Smooth muscle cell (in vitro differentiated cells): ENCODE measurements around the gene MAP4K4. TPM values are rescaled to one million over a fixed set of nuclear protein-coding genes. Genes with fewer than 3 reads are reported as not detected.

Source experiments
- DNase-seq: peaks from one replicate; lab custom pipeline; 2025; ENCODE audit not compliant: unreplicated experiment; lab: John Stamatoyannopoulos, UW
- H2AFZ ChIP-seq: fragments of 200-600 bp; sonication (generic); 2 replicates; pipeline ENCODE4 v1.6.0; 2016; ENCODE audit warnings: antibody characterized with exemption, low read depth, mild to moderate bottlenecking
- H3F3A ChIP-seq: fragments of 200-600 bp; sonication (generic); 2 replicates; pipeline ENCODE4 v1.6.0; 2017; ENCODE audit warnings: antibody characterized with exemption, low read depth
- H3K27ac ChIP-seq: fragments of 200-600 bp; sonication (generic); 2 replicates; pipeline ENCODE4 v1.5.1; 2016; ENCODE audit warnings: low read depth, mild to moderate bottlenecking
- H3K27me3 ChIP-seq: fragments of 200-600 bp; sonication (generic); 2 replicates; pipeline ENCODE4 v1.6.1; 2016; ENCODE audit warnings: low read depth, mild to moderate bottlenecking
- H3K36me3 ChIP-seq: fragments of 200-600 bp; sonication (generic); 2 replicates; pipeline ENCODE4 v1.5.1; 2016; ENCODE audit warnings: low read depth
- H3K4me1 ChIP-seq: fragments of 200-600 bp; sonication (generic); 2 replicates; pipeline ENCODE4 v1.5.1; 2016; ENCODE audit warnings: low read depth
- H3K4me2 ChIP-seq: fragments of 200-600 bp; sonication (generic); 2 replicates; pipeline ENCODE4 v1.6.0; 2016; ENCODE audit warnings: mild to moderate bottlenecking
- H3K4me3 ChIP-seq: fragments of 200-600 bp; sonication (generic); 2 replicates; pipeline ENCODE4 v1.5.1; 2016; ENCODE audit warnings: mild to moderate bottlenecking
- H3K79me2 ChIP-seq: fragments of 200-600 bp; sonication (generic); 2 replicates; pipeline ENCODE4 v1.6.0; 2016; ENCODE audit warnings: low read depth, mild to moderate bottlenecking
- H3K9ac ChIP-seq: fragments of 200-600 bp; sonication (generic); 2 replicates; pipeline ENCODE4 v1.6.0; 2016; ENCODE audit warnings: low read depth
- H3K9me3 ChIP-seq: fragments of 200-600 bp; sonication (generic); replicated peaks from 2 replicates; pipeline ENCODE4 v1.5.1; 2016; ENCODE audit warnings: low read depth
- H4K20me1 ChIP-seq: fragments of 200-600 bp; sonication (generic); 2 replicates; pipeline ENCODE4 v1.6.0; 2016; ENCODE audit warnings: low read depth
- CTCF ChIP-seq: fragments of 200-600 bp; sonication (generic); IDR thresholded peaks from 2 replicates; pipeline ENCODE4 v1.5.1; 2017; ENCODE audit warnings: borderline replicate concordance, mild to moderate bottlenecking, antibody characterized with exemption; ENCODE audit not compliant: insufficient read depth, poor library complexity, severe bottlenecking
- WGBS: methylation state at CpG from one replicate; pipeline ENCODE4 v1.1.7; 2016; ENCODE audit warnings: low lambda C conversion rate; 5-methylcytosine and 5-hydroxymethylcytosine counted together
- polyA plus RNA-seq: library from polyadenylated mRNA; unstranded; fragments of >200 nt; fragmentation: Nextera tagmentation; extraction: Ambion mirVana; gene quantifications from 2 replicates; pipeline ENCODE4 v1.2.1, GENCODE V29; 2016
- total RNA-seq: library from RNA; depleted of rRNA; stranded (reverse); fragments of >200 nt; gene quantifications from 2 replicates; pipeline ENCODE4 v1.2.3, GENCODE V29; 2014

Gene MAP4K4
- total and polyA plus RNA-seq, 2 experiments from 2014 or later = 68.9 to 107 TPM

GRCh38 chr2:101657787-101658186 lies 39.7 kb upstream of the MAP4K4 start:
- TF ChIP-seq CTCF = no peak
- no peak overlapping the region for H2AFZ ChIP-seq

GRCh38 chr2:101658387-101658786 lies 39.1 kb upstream of the MAP4K4 start:
- no peak for TF ChIP-seq CTCF
- no peak overlapping the region for H3K27ac ChIP-seq
- DNase-seq = no peak
- no peaks in the 10 kb centered on the region for H3F3A ChIP-seq
- no peaks in the 10 kb centered on the region for H3K4me1 ChIP-seq
- no peak overlapping the region for H2AFZ ChIP-seq
- no peaks in the 10 kb centered on the region for H4K20me1 ChIP-seq
- no peaks in the 10 kb centered on the region for H3K9me3 ChIP-seq
- H3K79me2 ChIP-seq = no peaks in the 10 kb centered on the region
- no peaks in the 10 kb centered on the region for H3K27me3 ChIP-seq
- H3K4me3 ChIP-seq = no peak overlapping the region
- H3K36me3 ChIP-seq = no peaks in the 10 kb centered on the region
- H3K4me2 ChIP-seq = no peak overlapping the region
- H3K9ac ChIP-seq = no peak overlapping the region

More at GRCh38 chr2:101657787-101658186, 39.7 kb upstream of the MAP4K4 start:
- Histone ChIP-seq H4K20me1 (no peaks in the 10 kb centered on the region), H3K79me2 (no peaks in the 10 kb centered on the region), H3K4me1 (no peaks in the 10 kb centered on the region), H3K36me3 (no peaks in the 10 kb centered on the region), H3K4me2 (no peak overlapping the region), H3K27me3 (no peaks in the 10 kb centered on the region), H3K9me3 (no peaks in the 10 kb centered on the region), H3K27ac (no peak overlapping the region), H3K4me3 (no peak overlapping the region), H3K9ac (no peak overlapping the region), H3F3A (no peaks in the 10 kb centered on the region)
- WGBS = 87% methylated on average over 6 of the region's 6 CpGs
- DNase-seq = no peak

GRCh38 chr2:101665312-101665711 lies 32.2 kb upstream of the MAP4K4 start:
- Histone ChIP-seq H3K79me2 (no peaks in the 10 kb centered on the region), H3K9me3 (no peaks in the 10 kb centered on the region), H3K4me1 (no peaks in the 10 kb centered on the region), H3K27ac (no peak overlapping the region), H3K4me3 (no peak overlapping the region), H4K20me1 (no peaks in the 10 kb centered on the region), H3F3A (no peaks in the 10 kb centered on the region), H3K4me2 (no peak overlapping the region), H3K27me3 (no peaks in the 10 kb centered on the region), H3K36me3 (no peaks in the 10 kb centered on the region), H2AFZ (no peak overlapping the region), H3K9ac (no peak overlapping the region)
- WGBS = 90% methylated on average over 10 of the region's 10 CpGs
- no peak for DNase-seq
- no peak for TF ChIP-seq CTCF

- 83% methylated on average over 1 of the region's 1 CpG for WGBS
- H3K36me3 ChIP-seq = no peaks in the 10 kb centered on the region
- no peak for TF ChIP-seq CTCF
- no peak overlapping the region for H2AFZ ChIP-seq
- H3F3A ChIP-seq = no peaks in the 10 kb centered on the region
- no peak overlapping the region for H3K9ac ChIP-seq
- no peaks in the 10 kb centered on the region for H3K9me3 ChIP-seq
- H3K4me2 ChIP-seq = no peak overlapping the region
- no peaks in the 10 kb centered on the region for H3K27me3 ChIP-seq
- no peak for DNase-seq
- H4K20me1 ChIP-seq = no peaks in the 10 kb centered on the region
- H3K4me3 ChIP-seq = no peak overlapping the region
- H3K4me1 ChIP-seq = no peaks in the 10 kb centered on the region
- H3K27ac ChIP-seq = no peak overlapping the region
- no peaks in the 10 kb centered on the region for H3K79me2 ChIP-seq
These were observed 29.7 kb upstream of the MAP4K4 start for GRCh38 chr2:101667823-101668222.
